HG02678 (cell line): ENCODE measurements around the gene FXYD6.
"Not testable (repeated sequence)": the region's sequence is repeated elsewhere in the genome, so short reads cannot be mapped to it uniquely, and the experiment has no call there.

Source experiments
- ATAC-seq: cut with Tn5 transposase; IDR thresholded peaks from one replicate; pipeline ENCODE4 v1.9.1; 2021; ENCODE audit warnings: mild to moderate bottlenecking, moderate library complexity; ENCODE audit not compliant: unreplicated experiment

FXYD6 gene

DNA sequence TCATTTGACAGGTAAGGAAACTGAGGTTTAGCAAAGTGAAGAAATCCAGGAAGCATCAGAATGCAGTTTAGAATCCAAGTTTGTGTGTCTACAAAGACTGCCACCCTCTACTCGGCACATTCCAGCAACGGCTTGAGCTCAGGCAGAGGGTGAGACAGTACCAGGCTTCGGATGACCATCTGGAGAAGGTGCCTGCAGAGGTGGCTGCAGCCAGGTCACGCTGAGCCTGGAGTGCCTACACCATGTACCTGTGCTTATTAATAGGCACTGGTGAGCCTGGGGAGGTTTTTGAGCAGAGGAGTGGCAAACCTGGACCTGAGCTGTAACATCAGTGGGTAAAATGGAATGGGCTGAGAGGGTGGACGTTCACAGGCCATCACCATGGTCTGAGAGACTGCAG is 4.7 kb downstream of the FXYD6 start:
- ATAC-seq: no peak

DNA sequence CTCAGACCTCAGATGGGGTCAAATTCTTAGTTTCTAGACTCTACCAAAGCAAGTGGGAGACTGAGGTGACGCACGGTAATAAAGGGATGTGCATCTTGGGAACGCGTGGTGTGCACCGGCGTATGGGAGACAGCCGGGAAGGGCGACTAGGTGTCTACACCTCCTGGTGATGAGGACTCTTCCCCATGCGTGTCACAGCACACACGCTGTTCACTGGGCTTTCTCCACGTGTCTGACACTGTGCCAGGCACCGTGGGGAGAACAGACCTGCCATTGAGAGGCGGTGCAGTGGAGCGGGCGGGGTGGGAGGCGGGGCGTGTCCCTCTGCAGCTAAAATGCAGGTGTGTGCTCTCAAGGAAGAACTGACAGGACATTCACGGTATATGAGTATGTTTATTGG is 5.3 kb downstream of the FXYD6 start:
- no peak for ATAC-seq

DNA sequence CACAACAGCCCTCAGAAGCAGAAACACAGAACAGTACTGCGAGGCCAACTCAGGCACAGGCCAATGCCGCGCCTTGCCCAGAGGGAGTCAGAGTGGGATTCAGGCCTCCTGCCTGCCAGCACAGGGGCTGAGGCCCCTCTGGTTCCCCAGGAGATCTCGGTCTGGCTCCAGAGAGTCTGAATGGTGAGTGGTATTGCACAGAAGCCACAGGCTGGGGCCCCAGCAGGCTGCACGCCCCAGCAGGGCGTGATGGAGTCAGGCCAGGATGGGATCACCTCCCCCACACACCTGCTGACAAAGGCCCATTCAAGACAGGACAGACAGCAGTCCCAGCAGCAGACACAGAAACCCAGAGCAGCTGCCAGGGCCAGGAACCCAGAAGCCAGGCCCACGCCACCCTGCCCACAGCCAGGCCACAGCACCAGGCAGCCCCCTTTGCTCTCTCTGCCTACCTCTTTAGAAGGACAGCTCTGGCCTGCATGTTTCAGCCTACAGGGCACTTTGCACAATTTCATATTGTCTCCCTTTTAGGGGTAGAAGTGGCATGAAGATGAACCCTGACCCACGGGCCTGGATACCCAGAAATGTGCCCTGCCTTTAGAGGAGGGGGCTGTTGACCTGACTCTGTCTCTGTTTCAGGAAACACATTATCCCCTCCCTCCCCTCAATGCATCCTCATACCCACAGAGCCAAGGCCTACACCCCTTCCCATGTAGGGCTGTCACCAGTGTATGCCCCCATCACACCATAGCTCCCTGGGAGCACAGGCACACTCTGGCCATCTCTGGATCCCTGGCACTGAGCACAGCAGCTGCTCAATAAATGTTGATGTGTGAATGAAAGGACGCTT is 6.1 kb downstream of the FXYD6 start:
- ATAC-seq: no peak

DNA sequence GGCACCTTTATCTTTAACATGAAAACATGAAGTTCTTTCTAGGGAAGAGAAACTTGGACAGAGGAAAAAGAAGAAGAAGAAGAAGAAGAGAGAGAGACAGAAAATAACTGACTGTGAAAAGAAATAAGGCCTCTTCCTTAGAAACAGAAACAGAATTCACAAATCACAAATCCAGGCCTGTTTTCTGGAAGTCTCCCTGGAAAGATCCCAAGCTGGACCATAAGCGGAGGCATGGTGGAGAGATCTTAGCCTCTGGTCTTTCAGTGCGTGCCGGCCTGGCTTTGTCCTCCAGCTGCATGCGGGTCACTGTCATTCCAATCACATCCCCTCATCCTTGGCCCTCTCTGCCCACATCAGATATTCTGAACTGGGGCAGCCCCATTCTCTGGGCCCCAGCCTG is 6.9 kb downstream of the FXYD6 start:
- ATAC-seq: no peak

DNA sequence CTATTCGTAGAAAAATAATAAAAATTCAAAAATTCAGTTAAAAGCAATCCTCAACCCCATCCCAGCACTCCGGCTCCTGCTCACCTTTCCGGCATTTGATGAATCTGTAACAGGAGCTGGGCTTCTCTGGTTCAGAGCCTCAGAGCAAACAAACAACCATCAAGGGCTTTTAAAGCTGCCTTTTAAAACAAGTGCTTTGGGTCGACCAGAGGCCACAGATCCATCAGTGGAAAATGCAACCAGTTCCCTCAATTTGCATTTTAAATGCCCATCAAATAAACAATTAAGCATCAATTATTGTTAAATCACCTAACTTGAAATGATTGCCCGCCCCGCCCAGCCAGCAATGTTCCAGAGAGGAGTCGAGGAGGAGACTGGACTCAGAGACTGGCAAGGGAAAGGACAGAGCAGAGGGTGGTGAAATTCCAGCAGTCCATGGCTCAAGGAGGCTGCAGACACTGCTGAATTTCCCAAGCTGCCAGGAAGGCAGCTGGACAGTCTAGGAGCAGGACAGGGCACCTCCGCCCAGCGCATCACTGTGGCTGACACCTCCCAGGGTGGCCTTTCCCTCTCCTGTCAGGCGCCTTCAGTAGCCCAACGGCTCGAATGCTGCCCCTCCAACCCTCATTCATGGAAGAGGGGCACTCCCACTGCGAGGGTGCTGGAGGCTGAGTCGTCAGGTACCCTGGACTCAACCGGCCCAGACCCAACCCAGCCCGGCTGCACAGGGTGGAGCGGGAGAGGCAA is 7.5 kb downstream of the FXYD6 start:
- no peak for ATAC-seq

DNA sequence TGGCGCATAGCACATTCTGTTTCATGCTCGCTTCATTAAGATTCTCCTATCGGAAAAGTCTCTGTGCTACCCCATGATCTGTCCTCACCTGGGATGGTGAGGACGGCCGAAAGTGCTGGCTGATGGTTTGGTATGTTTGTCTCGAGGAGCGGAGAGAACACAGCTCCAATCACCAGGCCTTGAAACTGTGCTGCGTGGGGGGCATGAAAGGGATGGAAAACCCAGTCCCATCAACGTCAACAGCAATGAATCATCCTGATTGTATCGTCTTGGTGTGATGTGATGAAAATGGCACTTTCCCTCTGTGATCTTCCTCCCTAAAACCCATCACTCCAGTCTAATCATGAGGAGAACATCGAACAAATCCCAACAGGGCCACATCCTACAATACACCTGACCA is 8.4 kb downstream of the FXYD6 start:
- ATAC-seq: no peak

DNA sequence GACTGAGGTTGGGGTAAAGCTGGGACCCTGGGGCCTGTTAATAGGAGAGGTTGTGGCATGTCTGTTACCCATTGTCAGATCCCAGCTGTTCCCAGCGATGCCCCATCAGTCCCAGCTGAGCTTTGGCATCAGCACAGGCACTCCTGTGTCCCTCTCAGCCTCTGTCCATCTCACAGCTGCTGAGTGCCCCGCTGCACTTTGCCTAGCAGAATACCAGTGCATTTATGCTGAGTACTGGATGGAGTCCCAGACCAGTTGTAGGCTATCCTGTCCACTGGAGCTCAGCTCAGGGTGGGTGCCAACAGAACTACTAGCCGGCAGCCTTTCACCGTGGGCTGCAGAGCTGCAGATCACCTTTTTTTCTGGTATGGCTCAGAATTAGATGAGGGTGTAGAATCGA is 9.9 kb downstream of the FXYD6 start:
- ATAC-seq: no peak

DNA sequence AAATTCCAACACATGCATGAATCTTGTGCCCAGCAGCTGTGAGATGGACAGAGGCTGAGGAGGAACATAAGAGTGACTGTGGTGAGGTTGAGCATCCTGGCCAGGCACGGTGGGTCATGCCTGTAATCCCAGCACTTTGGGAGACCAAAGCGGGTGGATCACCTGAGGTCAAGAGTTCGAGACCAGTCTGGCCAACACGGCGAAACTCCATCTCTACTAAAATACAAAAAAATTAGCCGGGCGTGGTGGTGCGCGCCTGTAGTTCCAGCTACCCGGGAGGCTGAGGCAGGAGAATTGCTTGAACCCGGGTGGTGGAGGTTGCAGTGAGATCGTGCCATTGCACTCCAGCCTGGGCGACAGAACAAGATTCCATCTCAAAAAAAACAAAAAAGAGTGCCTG is 10.9 kb downstream of the FXYD6 start:
- not testable (repeated sequence) for ATAC-seq

DNA sequence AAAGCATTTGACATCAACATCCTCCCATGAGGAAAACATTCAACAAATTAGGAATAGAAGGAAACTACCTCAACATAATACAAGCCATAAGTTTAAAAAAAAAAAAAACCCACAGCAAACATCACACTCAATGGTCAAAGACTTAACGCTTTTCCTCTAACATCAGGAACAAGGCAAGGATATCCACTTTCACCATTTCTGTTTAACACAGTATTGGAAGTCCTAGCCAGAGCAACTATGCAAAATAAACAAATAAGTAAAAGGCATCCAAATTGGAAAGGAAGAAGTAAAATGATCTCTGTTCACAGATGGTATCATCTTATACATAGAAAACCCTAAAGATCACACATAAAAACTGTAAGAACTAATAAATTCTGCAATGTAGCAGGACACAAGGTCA is 13.1 kb downstream of the FXYD6 start:
- ATAC-seq: no peak

DNA sequence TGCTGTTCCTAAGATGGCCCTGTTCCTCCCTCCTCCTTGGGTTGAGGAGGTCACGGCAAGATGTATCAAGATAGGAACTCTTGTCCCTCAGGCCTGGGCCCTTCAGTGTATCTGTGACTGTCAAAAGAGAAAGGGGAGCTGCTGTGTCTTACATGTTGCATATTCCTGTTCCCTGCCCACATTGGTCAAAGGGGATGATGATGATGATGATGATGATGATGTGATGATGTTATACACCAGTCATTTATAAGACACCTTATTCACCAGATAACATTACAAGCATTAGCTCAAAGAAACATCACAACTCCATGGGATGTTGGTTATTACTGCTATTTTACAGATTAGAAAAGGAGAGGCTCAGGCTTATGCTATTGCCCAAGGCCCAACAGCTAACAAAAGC is 13.7 kb downstream of the FXYD6 start:
- ATAC-seq: no peak

DNA sequence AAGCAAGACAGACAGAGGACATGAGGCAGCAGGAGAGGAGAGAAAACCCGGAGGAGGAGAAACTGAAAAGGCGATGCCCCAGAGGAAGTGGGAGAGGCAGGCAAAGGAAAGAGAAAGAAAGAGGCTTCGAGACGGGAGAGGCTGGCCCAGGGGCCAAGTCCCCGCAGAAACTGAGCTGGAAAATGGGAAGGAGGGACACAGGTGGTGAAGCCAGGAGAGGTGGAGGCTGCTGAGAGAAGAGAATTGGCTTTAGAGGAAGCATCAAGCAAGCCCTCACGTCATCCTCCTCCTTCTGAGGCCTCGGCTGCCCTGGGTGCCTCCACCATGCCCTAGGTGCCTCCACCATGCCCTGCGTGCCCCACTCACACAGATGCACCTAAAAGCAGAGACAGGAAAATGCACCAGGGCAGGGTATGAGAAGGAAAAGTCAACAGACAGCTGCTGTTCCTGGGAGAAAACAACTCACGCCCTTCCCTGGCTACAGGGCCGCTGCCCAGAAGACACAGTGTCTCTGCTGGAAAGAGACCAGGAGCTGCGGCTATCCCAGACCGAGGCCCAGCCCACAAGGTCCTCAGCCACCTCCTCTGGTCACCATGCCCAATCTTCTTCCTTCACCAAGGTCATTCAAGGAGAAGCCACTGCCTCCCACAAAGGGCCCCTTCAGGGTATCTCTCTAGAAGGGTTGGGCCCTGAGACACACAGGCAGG is 14.3 kb downstream of the FXYD6 start:
- ATAC-seq: no peak

DNA sequence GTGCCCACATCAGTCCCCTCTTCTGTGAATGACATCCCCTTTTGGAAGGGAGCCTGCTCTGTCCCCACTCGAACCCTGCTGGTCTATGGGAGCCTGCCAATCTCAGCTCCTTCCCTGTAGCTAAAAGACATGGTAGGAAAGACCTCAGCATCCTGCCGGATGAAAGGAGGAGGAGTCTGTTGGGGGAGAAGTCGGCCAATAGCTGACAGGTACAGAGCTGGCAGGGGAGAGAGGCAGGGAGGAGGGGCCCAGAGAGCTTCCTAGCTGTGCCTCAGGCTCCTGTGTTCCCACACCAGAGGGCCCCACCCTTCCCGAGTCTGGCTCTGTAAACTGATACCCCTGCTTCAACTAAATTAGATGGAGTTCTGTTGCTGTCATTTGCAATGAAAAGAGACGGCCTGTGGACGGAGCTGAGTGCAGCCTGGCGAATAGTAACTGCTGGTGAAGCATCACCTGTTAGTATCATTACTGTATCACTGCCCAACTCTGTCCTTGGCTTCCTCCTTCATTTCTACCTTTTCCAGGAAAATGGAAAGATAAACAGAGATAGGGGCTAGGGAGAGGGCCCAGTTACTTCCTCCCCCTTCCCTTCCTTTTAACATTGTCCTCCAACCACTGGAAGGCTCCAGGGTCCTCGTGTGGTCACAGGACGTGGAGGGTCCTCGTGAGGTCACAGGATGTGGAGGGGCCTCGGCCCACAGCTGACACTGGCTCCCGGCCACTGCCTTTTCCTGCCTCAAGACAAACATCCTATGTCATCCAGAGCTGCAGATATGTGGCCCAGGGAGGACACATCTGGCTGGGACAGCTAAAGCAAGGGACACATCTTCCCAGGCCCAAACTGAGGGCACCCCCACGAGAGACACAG is 15.1 kb downstream of the FXYD6 start:
- ATAC-seq: no peak

DNA sequence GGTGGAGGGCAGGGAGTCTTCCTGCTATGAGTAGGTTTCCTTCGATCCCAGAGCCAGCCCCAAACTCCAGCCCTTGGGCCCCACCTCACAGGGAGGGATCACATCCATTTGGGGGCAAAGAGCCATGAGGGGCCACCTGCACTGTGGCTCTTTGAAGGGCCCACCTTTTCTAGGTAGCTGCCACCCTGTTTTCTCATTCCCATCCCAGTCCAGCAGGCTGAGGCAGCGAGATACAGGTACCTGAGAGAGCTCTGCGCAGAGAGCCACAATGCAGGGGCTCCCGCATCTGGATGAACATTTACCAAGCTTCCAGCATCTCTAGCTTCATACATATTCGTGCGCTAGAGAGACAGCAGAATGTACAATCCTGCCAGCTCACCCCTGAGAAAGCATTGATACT is 16.3 kb downstream of the FXYD6 start:
- no peak for ATAC-seq

DNA sequence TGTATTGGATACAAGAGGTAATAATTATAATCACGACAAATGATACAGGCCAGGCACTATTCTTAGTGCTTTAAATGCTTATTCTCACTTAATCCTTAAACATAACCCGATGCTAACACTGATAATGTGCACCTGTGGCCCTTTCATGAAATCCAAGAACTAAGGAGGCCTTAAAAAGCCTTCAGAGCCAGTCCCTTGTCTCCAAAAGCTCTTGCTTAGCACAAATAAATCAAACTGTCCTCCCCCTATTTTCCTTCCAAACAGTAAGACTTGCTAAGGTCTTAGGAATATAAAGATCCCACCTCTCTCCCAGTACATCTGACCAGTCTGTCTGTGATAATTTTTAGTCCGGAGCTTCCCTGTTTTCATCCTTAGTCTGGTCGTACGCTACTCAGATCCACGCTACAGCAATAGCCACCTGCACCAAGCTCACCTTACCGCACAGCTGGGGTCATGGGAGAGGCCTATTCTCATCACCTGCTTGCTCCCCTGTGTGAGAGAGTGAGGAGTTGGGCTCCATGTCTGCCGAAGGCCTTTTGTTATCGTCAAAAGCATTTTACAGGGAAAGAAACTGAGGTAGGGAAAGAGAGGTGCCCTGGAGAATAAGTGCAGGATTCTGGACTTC is 16.9 kb downstream of the FXYD6 start:
- ATAC-seq: no peak

DNA sequence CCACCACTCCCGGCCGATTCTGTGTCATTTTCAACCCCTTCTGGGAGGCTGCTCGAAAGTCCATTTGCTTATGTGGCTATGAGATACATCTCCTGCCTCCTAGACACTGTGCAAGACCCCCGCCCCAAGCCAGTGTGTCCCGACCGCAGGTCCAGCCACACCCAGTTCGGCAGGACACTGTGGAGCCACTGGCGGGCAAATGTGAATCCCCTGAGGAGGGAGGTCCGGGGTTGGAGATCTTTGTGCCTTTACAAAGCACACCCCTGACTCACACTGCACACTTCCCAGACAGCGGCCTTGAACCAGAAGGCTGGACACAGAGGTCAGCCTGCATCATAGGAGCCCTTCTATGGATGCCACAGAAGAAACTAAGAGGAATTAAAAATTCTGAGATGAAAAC is 17.4 kb downstream of the FXYD6 start:
- no peak for ATAC-seq

DNA sequence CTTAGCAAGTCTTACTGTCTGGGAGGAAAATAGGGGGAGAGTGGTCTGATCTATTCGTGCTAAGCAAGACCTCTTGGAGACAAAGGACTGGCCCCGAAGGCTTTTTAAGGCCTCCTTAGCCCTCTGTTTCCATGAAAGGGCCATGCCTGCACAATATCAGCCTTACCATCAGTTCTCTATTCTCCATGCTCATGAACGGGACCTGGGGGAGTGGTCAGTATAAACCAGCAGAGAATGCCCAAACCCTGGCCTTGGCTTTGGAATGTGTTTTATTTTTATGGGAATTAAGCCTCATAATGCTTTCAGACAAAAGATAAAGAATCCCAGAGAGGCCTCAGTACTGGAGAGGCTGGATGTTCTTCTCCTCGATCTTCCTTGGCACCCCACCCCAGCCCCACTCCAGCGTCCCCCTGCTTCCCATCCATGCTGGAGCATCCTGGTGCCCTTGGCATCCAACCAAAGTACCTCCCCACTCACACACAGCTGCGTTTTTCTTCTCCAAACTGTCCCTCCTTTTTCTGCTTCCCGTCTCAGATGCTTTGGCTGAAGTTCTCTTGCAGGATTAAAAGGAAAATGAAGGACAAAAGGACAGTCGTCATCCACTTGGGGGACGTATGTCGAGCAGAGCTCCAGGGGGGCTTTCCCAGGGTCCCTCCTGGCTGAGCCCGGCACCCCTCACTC is 18.6 kb downstream of the FXYD6 start:
- ATAC-seq: no peak

DNA sequence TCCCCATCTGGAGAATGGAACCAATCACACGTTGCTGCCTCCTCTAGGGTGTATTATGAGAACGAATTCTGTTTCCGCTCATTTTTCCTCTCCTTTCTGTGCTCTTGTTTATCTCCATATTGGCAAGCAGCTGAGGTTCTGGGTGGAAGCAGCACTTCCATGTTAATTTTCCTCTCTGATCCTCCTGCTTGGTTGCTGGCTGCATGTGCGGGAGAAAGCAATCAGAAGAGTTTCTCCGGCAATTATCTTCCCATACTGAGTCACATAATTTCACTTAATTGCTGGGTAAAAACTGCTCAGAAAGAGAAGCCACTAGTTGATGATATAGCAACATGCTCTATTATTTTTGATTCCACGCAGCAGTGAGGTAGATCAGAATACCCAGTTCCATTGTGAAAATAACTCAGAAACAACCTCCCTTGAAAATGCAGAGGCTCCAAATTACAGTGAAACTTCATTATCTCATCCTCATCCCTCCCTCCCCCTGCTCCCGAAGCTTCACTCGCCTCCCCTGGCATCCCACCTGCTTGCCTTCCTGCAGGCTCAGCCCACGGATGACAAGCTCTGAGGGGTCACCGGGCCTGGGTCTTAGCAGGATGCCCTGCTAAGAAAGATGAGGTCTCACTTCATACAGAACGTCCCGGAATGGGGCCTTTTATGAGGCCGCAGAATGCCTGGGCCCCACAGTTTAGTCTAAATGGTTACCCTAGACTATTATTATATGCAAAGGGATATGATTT is 20.4 kb downstream of the FXYD6 start:
- no peak for ATAC-seq

DNA sequence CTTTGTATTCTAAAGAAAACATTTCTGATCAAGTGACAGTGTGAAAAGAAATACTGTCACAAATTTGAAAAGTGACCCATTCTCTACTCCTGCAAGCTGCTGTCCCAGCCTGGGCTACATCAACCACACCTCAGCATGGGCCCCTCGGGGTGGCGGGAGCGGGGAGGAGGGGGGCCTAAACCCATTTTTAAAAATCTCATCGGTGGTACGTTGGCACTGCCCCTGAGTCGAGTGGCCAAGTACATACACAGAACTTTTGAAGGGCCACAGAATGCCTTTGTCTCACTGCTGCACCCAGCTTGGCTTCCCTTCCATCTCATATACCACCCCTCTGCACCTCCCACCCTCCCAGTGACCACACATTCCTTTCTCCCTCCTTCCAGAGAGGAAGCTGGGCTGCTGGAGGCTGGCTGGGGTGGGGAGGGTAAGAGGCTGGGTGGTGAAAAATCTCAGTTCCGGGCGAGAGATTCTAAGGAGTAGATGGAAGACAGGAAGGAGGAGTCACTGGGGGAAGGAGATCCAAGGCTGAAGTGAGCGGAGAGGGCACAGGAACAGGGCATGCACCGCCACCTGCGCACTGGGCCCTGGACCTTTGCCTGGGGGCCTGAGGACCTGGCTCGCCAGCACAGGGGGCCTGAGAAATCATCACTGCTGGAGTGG is 21.1 kb downstream of the FXYD6 start:
- ATAC-seq: no peak

DNA sequence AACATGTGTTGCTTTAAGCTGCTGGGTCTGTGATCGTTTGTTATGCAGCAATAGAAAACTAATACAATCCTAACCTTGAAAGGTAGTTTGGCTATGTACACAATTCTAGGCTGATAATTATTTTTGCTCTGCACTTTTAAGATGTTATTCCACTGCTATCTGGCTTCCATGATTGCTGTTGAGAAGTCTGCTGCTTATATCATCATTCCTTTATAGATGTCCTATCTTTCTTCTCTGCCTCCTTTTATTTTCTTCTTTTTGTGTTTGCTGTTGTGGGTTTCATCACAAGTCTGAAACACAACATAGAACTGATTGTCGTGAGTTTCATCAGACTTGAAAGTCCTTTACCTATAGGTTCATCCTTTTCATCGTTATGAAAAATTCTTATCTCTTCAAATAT is 24.1 kb downstream of the FXYD6 start:
- ATAC-seq: no peak
